ENCODE measurements around the gene TRMT1. TPM values are rescaled to one million over a fixed set of nuclear protein-coding genes. Genes with fewer than 3 reads are reported as not detected.

TRMT1 gene
- total RNA-seq, 1 donor from 2014 or later = 28.0 TPM

DNA sequence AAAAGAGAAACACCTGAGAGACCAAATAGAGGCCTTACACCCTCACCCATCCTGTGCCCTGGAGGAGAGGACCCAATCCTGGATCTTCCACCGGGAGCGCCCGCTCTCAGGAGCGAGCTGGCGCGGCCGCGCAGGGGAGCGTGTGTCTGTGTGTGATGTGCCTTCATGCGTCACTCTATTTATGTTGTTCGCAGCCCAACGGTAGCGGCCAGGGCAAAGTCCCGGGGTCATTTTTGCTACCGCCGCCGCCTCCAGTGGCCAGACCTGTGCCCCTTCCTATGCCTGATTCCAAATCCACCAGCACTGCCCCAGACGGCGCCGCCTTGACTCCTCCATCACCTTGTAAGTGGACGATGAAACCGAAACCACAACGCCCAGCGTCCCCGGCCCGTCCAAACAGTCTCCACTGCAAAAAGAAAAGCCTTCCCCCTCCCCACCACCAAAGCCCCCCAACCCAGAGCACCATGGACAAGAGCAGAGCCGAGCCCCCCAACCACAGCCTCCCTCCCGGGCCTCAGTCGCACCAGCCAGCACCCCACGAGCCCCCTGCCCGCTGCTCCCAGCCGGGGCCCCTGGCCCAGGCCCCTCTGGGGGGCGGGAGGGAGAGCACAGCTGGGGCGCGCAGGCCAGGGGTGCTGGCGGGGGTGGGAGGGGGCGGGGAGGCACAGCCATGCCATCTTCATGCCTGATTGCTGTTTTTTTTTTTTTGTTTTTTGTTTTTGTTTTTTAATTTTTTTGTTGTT, 28.6 kb downstream of the TRMT1 start:
- H3K27me3 ChIP-seq = no peaks in the 10 kb centered on the region
- no peak for DNase-seq (ENCODE audit: extremely low spot score in 2 of 2)
- H3K36me3 ChIP-seq = peaks cover 0 to 19% of the 10 kb centered on the region in 2 donors
- peak overlapping the region; percentile 85 for H3K27ac ChIP-seq
- TF ChIP-seq POLR2A (IDR thresholded peaks at IDR 0.05) (no peak), POLR2AphosphoS5 (IDR thresholded peaks at IDR 0.05; ENCODE audit: insufficient read depth in 1 of 2, low read depth in 1 of 2) (no peak)
- TF ChIP-seq, protein P1, sequence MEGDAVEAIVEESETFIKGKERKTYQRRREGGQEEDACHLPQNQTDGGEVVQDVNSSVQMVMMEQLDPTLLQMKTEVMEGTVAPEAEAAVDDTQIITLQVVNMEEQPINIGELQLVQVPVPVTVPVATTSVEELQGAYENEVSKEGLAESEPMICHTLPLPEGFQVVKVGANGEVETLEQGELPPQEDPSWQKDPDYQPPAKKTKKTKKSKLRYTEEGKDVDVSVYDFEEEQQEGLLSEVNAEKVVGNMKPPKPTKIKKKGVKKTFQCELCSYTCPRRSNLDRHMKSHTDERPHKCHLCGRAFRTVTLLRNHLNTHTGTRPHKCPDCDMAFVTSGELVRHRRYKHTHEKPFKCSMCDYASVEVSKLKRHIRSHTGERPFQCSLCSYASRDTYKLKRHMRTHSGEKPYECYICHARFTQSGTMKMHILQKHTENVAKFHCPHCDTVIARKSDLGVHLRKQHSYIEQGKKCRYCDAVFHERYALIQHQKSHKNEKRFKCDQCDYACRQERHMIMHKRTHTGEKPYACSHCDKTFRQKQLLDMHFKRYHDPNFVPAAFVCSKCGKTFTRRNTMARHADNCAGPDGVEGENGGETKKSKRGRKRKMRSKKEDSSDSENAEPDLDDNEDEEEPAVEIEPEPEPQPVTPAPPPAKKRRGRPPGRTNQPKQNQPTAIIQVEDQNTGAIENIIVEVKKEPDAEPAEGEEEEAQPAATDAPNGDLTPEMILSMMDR (IDR thresholded peaks at IDR 0.05) = no peak
- no peak overlapping the region for H3K4me3 ChIP-seq
- intact Hi-C loops (cut with DNase I) = no loop called here
- H3K4me1 ChIP-seq = peaks cover 53% of the 10 kb centered on the region
- no peaks in the 10 kb centered on the region for H3K9me3 ChIP-seq

GRCh38 chr19:13087295-13087694, 29.2 kb downstream of the TRMT1 start:
- intact Hi-C loops (cut with DNase I) = no loop called here
- Histone ChIP-seq H3K4me1 (peaks cover 51% of the 10 kb centered on the region), H3K4me3 (no peak overlapping the region), H3K27me3 (no peaks in the 10 kb centered on the region), H3K9me3 (no peaks in the 10 kb centered on the region), H3K36me3 (peaks cover 0 to 23% of the 10 kb centered on the region in 2 donors), H3K27ac (no peak overlapping the region)
- no peak for DNase-seq (ENCODE audit: extremely low spot score in 2 of 2)
- TF ChIP-seq POLR2A (IDR thresholded peaks at IDR 0.05) (no peak), POLR2AphosphoS5 (IDR thresholded peaks at IDR 0.05; ENCODE audit: insufficient read depth in 1 of 2, low read depth in 1 of 2) (no peak)
- TF ChIP-seq, protein P1 (IDR thresholded peaks at IDR 0.05) = no peak

DNA sequence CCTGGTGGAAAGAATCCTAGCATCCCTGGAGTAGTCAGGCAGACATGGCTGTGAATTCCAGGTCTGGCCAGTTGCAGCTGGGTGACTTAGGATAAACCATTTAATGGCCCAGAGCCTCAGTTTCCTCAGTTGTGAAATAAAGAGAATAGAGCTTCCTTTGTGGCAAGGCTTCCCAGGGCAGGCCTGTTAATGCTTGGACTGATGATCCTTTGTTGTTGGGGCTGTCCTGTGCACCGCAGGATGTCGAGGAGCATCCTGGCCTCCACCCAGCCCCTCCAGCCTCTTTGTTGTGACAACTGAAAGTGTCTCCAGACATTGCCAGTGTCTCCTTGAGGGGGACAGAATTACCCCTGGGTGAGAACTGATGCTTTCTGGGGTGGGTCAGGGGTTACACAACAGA, 30.2 kb downstream of the TRMT1 start:
- H3K36me3 ChIP-seq = peaks cover 0 to 33% of the 10 kb centered on the region in 2 donors
- no peaks in the 10 kb centered on the region for H3K9me3 ChIP-seq
- peak overlapping the region; percentile 17 for H3K27ac ChIP-seq
- TF ChIP-seq POLR2A (IDR thresholded peaks at IDR 0.05) (no peak), POLR2AphosphoS5 (IDR thresholded peaks at IDR 0.05; ENCODE audit: insufficient read depth in 1 of 2, low read depth in 1 of 2) (no peak)
- TF ChIP-seq, protein P1 (IDR thresholded peaks at IDR 0.05) = no peak
- no peaks in the 10 kb centered on the region for H3K27me3 ChIP-seq
- H3K4me1 ChIP-seq = peaks cover 51% of the 10 kb centered on the region
- no peak overlapping the region for H3K4me3 ChIP-seq
- intact Hi-C loops (cut with DNase I) = no loop called here
- DNase-seq (ENCODE audit: extremely low spot score in 2 of 2) = no peak

DNA sequence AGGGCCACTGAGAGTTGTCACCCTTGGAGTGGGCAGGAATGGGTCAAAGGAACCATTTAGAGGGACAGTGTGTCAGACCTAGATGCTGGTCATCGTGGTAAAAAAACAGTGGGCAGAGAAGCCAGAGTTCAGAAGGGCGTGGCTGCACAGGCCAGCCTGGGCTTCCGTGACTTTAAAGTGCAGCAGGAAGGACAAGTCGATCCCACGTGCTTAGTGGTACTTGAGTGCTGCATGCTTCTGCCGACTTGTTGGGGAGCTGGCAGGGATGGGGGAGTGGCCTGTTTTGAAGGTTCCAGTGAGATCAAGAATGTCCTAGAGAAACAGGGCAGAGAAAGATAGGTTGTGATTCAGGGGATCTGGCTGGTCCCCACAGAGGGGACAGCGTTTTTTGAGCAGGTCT, 30.9 kb downstream of the TRMT1 start:
- H3K9me3 ChIP-seq = no peaks in the 10 kb centered on the region
- peak overlapping the region; percentile 17 for H3K27ac ChIP-seq
- DNase-seq (ENCODE audit: extremely low spot score in 2 of 2) = no peak
- no peak overlapping the region for H3K4me3 ChIP-seq
- TF ChIP-seq POLR2A (IDR thresholded peaks at IDR 0.05) = no peak
- TF ChIP-seq POLR2AphosphoS5 (IDR thresholded peaks at IDR 0.05; ENCODE audit: insufficient read depth in 1 of 2, low read depth in 1 of 2) = no peak
- TF ChIP-seq, protein P1 (IDR thresholded peaks at IDR 0.05) = no peak
- intact Hi-C loops (cut with DNase I) = no loop called here
- peaks cover 47% of the 10 kb centered on the region for H3K4me1 ChIP-seq
- no peaks in the 10 kb centered on the region for H3K27me3 ChIP-seq
- peaks cover 0 to 34% of the 10 kb centered on the region in 2 donors for H3K36me3 ChIP-seq

- intact Hi-C loops (cut with DNase I) = loop anchor here (5.0 kb wide), 1 partner anchor 86 kb away; the partner anchor contains the start of gene NFIX
- Histone ChIP-seq H3K4me1 (peaks cover 49% of the 10 kb centered on the region), H3K4me3 (no peak overlapping the region), H3K27ac (peak overlapping the region; percentile 78), H3K27me3 (no peaks in the 10 kb centered on the region), H3K9me3 (no peaks in the 10 kb centered on the region), H3K36me3 (peaks cover 0 to 40% of the 10 kb centered on the region in 2 donors)
- DNase-seq (ENCODE audit: extremely low spot score in 2 of 2) = no peak
- TF ChIP-seq POLR2A (IDR thresholded peaks at IDR 0.05) (no peak), POLR2AphosphoS5 (IDR thresholded peaks at IDR 0.05; ENCODE audit: insufficient read depth in 1 of 2, low read depth in 1 of 2) (no peak)
- TF ChIP-seq, protein P1 (IDR thresholded peaks at IDR 0.05) = no peak
These were observed 32.9 kb downstream of the TRMT1 start for GRCh38 chr19:13083627-13084026.
